Ovary (tissue), 3 donors: ENCODE results near the gene ADGRG1.

ENCODE experiments used
- POLR2A ChIP-seq: fragments of 450-650 bp; IDR thresholded peaks from one replicate; pipeline ENCODE4 v1.6.1; 2017; ENCODE audit warnings: antibody characterized with exemption, mild to moderate bottlenecking, moderate library complexity
- TF ChIP-seq, protein P1 (sequence below), 3 donors: fragments of 450-650 bp in 2 of 3; fragments of 200-600 bp in 1 of 3; IDR thresholded peaks; one replicate each; pipeline versions ENCODE4 v1.5.1 to v1.8.0; 2016 to 2022; ENCODE audit warnings: antibody characterized with exemption in 3 of 3, mild to moderate bottlenecking in 1 of 3
- donor health status: DM: no; HTN: no; CAD: no.

DNA sequence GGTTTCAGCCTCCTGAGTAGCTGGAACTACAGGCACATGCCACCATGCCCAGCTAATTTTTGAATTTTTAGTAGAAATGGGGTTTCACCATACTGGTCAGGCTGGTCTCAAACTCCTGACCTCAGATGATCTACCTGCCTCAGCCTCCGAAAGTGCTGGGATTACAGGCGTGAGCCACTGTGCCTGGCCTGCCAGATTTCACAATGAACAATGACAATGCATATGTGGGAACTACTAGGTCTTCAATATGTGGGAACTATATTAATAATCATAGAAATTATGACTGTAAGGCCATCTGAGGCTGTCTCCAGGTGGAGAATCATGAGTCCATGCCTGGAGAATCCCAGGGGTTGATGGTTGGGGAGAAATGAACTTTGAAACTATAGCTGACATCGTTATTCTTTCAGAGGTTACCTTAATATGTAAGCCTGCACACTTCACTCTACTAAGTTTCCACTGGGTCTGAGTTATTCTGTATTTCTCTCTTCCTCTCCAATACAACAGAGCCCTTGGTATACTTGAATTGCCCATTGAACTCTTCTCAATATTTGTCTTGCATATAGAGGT, 59.0 kb downstream of the ADGRG1 start:
- TF ChIP-seq POLR2A: no peak
- TF ChIP-seq, protein P1, sequence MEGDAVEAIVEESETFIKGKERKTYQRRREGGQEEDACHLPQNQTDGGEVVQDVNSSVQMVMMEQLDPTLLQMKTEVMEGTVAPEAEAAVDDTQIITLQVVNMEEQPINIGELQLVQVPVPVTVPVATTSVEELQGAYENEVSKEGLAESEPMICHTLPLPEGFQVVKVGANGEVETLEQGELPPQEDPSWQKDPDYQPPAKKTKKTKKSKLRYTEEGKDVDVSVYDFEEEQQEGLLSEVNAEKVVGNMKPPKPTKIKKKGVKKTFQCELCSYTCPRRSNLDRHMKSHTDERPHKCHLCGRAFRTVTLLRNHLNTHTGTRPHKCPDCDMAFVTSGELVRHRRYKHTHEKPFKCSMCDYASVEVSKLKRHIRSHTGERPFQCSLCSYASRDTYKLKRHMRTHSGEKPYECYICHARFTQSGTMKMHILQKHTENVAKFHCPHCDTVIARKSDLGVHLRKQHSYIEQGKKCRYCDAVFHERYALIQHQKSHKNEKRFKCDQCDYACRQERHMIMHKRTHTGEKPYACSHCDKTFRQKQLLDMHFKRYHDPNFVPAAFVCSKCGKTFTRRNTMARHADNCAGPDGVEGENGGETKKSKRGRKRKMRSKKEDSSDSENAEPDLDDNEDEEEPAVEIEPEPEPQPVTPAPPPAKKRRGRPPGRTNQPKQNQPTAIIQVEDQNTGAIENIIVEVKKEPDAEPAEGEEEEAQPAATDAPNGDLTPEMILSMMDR (IDR thresholded peaks at IDR 0.05): no peak
